HG02885 (cell line): ENCODE measurements around the gene NEDD4L.
"Not testable (repeated sequence)": the region's sequence is repeated elsewhere in the genome, so short reads cannot be mapped to it uniquely, and the experiment has no call there.

Source experiments
- ATAC-seq: cut with Tn5 transposase; IDR thresholded peaks from one replicate; pipeline ENCODE4 v1.9.1; 2021; ENCODE audit warnings: mild to moderate bottlenecking; ENCODE audit not compliant: unreplicated experiment, poor library complexity

NEDD4L gene

GRCh38 chr18:58416704-58417683 lies 373.0 kb downstream of the NEDD4L start:
- ATAC-seq = no peak

DNA sequence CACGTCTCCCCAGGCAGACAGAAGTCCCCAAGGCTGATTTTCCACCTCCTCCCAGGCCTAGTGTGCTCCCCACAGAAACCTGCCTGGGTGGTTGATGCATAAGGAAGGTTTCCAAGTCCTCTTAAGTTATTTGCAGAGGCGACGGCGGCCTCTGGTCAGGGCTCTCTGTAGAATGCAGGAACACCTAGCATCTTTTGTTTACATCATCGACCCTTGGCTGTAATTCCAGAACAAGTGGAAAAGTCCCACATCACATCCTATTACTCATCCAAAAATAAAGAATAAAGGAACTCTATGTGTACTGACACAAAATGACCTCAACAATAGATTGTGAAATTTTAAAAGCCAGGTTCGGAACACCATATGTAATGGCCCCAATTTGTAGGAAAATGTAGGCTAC lies 373.7 kb downstream of the NEDD4L start:
- no peak for ATAC-seq

DNA sequence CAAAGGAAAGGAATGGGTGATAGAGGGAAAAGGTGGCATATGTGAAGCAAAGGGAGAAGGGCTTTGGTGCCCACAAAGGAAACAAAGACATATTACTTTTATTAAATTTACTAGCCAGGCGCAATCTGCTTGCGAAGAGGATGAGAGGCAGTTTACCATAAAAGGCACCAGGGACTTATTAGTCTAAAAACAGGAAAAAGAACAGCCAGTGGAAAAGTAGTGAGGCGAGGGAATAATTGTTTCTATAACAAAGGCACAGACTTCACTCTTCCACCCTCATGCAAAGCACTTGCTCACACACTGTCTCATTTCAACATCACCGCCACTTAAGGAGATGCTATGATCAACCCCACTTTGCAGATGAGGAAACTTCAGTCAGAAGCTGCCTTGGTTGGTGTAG lies 374.3 kb downstream of the NEDD4L start:
- ATAC-seq = no peak

- no peak for ATAC-seq
These were observed 375.7 kb downstream of the NEDD4L start for GRCh38 chr18:58419587-58420199.

- no peak for ATAC-seq
These were observed 382.6 kb downstream of the NEDD4L start for GRCh38 chr18:58426611-58427010.

GRCh38 chr18:58427321-58427720 lies 383.3 kb downstream of the NEDD4L start:
- no peak for ATAC-seq

DNA sequence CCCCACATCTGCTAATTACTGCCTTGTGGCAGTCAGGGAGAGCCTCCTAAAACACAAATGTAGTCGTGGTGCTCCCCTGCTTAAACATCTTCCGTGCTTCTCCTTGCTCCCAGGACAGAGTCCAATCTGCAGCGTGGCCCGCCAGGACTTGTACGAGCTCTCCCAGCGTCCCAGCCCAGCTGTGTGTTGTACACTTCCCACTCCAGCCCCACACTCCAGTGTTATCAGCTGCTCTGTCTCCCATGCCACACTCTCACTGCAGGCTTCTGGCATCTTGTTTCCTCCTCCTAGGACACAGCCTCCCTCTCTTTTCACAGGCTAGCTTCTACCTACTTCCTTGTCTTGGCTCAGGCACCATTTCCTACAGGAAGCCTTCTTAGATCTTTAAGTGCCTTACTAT lies 385.4 kb downstream of the NEDD4L start:
- no peak for ATAC-seq

DNA sequence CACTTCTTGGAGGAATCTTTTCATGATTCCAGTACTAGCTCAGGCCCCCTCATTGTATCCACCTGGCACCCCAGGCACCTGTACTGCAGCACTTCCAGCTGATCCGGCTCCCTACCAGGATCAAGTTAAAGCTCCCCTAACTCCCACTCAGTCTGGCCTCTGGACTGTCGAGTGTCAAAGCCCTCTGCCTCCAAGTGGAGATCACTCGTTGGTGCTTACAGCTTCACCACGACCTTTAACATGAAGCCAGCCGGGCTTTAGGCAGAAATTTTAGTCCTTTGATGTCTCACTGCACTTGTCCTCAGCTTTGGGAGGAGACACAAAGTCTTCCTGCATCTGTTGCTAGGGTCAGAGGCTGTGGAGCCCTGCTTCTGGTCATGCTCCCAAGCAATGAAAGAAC lies 387.2 kb downstream of the NEDD4L start:
- ATAC-seq = no peak

DNA sequence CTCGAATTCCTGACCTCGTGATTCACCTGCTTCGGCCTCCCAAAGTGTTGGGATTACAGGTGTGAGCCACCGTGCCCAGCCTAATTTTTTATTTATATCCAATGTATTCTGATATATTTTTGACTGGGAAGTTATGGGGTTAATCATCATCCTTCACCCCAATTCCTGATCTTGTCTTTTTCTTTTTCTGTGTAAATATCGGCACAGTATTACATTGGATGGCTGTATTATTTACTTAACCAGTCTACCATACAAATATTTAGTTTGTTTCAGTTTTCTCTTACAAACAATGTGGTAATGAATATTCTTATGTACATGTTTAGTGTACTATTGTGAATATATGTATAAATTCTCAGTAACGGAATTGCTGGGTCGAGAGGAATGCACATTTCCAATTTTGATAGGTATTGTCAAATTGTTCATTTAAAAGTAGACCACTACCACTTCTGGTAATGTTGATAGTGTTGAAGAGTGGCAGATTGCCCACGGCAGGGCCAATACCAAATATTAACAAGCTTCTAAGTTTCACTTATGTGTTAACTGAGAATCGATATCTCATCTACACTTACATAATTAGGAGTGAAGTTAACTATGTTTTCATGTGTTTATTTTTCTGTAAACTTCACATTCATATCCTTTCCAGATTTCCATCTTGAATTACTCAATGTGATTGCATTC lies 388.2 kb downstream of the NEDD4L start:
- ATAC-seq = no peak

GRCh38 chr18:58435221-58436005 lies 391.4 kb downstream of the NEDD4L start:
- ATAC-seq = not testable (repeated sequence)

DNA sequence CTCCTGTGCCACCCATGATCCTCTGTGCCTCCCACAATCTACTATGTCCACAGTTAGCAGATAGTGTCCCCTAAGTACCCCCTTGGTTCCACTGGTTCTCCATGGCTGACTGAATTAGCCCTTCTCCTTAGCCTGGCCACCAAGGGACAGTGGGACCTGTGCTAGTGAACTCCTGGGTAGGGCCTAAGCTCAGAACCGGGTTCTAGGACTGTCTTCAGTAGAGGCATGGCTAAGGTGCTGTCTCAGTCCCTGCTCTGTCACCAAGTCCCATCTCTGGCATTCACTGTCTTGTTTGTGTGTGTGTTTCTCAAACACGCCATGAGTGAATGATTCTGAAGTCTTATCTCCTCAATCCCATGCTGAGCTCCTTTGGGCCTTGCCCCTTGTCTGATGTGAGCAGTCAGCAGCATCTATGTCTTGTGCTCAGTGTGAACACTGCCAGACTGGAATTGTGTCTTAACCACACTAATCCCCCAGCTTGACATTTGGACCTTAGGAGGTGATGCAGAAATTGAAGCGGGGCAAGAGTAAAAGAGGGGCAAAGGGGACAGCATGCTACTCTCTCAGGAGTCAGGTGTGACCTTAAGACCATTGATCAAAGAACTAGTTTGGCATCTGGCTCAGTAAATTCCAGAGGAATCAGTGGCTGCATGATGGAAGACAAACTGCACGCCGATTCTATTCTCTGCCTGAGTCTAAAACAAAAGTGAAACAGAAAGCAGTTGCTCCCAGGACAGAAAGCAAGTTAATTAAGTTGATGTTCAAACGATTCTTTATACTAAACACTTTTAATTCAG lies 394.3 kb downstream of the NEDD4L start:
- ATAC-seq = no peak

DNA sequence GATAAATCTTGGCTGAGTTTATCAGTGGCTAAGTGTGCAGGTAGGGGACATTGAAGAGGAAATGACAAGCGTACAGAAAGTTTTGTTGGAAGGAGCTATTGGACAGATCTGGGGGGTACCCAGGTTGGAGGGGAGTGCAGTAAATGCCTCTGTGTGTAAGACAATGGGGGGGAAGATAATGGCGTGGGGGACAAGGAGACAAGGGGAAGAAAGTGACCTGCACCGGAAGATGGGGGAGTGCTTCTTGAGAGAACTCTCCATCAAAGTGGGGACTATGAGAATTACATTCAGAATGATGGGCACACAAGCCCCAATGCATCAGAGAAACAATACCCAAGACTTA lies 394.9 kb downstream of the NEDD4L start:
- no peak for ATAC-seq

DNA sequence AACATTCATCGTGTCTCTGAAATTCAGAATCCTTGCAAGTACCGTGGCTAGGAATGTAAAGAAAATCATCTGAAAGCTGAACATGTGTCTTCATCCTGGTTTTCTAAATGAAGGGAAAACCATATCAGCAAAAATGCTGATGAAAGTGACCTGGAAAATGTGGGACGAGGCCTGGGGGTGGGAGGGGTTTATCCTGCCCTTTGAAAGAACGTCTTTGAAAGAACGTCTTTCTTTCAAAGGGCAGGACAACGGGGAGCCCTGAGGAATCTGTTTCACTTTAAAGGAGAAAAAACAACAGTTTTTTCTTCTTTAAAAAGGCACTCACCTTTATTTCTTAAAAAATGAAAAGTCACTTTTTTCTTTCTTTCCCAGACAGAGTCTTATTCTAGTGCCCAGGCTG lies 399.6 kb downstream of the NEDD4L start:
- ATAC-seq = no peak

- ATAC-seq = no peak
These were observed 402.5 kb downstream of the NEDD4L start for GRCh38 chr18:58446391-58447060.

DNA sequence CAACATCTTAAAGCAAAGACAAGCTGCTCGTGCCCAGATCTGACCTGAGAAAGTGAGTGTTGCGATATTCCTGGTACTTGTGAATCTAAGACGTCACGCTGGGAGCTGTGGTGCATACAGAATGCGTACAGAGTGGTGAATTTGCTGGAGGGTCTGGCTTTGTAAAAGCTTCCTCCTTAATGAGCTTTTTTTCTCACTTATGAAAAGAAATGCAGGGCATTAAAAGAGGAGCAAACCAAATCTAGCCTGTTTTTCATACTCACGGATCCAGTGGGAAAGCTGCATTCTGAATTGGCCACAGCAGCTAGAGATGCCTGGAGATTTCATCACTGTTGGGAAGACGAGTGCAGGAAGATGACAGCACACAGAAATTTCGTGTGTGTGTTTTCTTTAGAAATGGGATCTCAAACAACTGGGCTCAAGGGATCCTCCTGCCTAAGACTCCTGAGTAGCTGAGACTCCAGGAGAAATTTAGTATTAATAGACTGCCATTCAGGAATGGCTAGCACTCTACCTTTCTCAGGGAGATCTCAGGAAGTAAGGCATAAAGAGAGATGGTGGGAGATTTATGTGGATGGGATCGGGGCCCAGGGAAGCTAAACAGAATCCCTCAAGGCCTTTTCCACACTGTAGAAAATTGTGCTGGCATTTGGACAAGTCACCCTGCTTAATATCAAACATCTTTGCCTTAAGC lies 403.5 kb downstream of the NEDD4L start:
- no peak for ATAC-seq

- ATAC-seq = no peak
These were observed 405.4 kb downstream of the NEDD4L start for GRCh38 chr18:58449464-58449863.
